NCI-H446 (cell line): ENCODE results near the gene CIAO3.
"Not testable (repeated sequence)": the region's sequence is repeated elsewhere in the genome, so short reads cannot be mapped to it uniquely, and the experiment has no call there.

Source experiments
- DNase-seq, 2 experiments: peaks; one replicate each; lab custom pipeline; 2025; lab: John Stamatoyannopoulos, UW

Gene CIAO3

GRCh38 chr16:760065-760464, 19.3 kb upstream of the CIAO3 start:
- DNase-seq = no peak

GRCh38 chr16:759110-759910, 18.5 kb upstream of the CIAO3 start:
- no peak for DNase-seq

- no peak for DNase-seq
Measured at GRCh38 chr16:756428-756827, 15.6 kb upstream of the CIAO3 start.

DNA sequence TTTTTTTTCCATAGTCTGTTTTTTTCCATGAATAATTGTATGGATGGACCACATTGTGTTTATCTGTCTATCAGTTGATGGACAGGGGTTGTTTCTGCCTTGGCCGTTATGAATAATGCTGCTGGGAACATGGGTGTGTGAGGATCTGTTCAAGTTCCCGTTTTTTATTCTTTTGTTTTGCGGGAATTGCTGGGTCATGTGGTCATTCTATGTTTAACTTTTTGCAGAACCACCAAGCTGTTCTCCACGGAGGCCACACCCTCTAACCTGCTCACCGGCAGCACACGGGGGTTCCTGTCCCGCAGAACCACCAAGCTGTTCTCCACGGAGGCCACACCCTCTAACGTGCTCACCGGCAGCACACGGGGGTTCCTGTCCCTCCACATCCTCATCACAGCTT, 13.9 kb upstream of the CIAO3 start:
- DNase-seq = no peak

DNA sequence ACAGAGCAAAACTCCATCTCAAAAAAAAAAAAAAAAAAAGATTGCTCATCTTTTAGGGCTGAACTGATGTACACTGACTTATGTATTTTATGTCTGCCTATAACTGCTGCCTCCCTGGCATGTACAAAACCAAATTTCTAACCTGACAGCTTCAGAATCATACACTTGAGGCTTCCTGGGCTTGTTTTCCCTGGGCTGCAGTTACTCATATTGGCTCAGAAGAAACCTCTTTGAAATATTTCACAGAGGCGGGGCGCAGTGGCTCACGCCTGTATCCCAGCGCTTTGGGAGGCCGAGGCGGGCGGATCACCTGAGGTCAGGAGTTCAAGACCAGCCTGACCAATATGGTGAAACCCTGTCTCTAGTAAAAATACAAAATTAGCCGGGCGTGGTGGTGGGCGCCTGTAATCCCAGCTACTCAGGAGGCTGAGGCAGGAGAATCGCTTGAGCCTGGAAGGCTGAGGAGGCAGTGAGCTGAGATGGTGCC, 13.4 kb upstream of the CIAO3 start:
- DNase-seq = not testable (repeated sequence)

- DNase-seq = no peak
Measured at GRCh38 chr16:752007-752312, 11.2 kb upstream of the CIAO3 start.

DNA sequence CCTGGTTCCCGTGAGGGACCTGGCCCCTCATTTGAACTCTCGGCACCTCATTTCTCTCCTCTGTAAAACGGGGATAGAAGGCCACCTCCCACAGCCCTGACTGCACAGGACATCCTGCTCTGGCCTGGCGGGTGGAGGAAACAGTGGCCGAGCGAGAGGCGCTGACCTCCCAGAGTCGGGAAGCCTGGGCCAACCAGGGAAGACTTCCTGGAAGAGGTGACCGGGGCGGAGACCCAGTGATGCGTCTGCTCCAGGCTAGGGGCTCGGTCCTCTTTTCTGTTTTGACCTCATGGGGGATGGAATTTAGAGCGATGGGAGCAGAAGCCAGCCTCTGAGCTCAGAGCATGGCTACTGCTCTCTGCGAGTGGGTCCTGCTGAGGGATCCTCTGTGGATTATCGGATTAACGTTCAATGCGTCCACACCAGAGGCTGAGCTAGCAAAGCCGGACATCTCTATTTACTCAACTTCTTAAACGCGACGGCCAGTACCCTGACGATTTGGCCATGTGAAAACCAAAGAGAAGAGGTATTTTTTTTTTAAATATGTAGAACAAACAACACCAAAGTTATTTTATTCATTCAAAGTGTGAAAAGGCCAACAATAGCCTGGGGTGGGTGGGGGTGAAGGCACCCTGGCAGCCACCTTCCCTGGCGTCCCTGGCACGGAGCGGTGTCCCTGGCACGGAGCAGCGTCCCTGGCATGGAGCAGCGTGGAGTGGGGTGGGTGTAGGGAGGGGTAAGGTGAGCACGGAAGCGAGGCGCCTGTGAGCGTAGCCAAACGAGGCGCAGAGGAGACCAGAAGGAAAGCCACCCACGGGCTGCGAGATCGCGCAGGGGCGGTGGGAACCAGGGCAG, 10.6 kb upstream of the CIAO3 start:
- DNase-seq = no peak

DNA sequence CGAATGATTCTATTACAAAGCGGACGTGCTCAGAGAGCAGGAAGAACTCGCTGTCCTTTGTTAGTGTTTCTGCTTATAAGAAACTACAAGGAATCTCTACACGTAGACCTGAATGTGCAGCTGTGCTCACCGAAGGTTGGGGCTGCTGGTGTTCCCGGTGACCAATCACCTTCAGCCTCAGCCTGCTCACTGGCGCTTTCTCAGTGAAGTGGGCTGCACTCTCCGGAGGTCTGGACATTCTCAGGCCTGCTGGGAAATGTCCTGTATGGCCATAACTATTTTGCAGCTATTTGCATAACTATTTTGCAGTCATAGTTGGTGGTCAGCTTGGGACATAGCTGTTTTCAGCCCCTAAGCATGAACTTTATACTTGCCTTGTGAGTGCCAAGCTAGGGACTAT, 9.7 kb upstream of the CIAO3 start:
- DNase-seq = no peak

DNA sequence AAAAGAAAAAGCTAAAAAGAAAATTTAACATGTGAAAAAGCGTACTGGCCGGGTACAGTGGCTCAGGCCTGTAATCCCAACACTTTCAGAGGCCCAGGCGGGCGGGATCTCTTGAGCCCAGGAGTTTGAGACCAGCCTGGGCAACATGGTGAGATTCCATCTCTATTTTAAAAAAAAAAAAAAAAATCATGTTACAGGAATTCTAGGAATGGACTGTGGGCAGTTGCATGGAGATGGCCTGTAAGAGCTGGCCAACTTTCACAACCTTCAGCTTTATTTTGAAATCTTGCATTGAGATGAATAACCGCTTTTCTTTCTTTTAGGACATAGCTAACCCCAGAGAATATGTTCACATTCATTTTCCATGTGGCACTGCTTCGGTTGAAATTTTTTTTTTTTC, 8.2 kb upstream of the CIAO3 start:
- no peak for DNase-seq

GRCh38 chr16:747978-748746, 7.4 kb upstream of the CIAO3 start:
- no peak for DNase-seq

DNA sequence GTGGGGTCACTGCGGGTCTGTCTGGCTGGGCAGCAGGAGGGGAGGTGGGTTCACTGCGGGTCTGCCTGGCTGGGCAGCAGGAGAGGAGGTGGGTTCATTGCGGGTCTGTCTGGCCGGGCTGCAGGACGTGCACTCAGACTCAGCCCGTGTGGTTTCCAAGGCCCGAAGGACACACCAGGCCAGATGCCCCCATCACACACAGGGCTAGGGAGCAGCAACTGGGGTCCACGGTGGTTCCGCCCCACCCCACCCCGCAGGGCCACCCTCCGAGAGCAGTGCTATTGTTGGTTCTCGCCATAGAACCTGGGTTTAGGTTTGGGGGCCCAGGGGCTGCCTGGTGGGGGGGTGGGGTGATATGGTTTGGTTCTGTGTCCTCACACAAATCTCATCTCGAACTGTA, 5.8 kb upstream of the CIAO3 start:
- no peak for DNase-seq

GRCh38 chr16:745739-746138, 4.9 kb upstream of the CIAO3 start:
- DNase-seq = no peak

- no peak for DNase-seq
Measured at GRCh38 chr16:743794-744500, 3.1 kb upstream of the CIAO3 start.

GRCh38 chr16:742894-743293, 2.1 kb upstream of the CIAO3 start:
- DNase-seq = not testable (repeated sequence)

DNA sequence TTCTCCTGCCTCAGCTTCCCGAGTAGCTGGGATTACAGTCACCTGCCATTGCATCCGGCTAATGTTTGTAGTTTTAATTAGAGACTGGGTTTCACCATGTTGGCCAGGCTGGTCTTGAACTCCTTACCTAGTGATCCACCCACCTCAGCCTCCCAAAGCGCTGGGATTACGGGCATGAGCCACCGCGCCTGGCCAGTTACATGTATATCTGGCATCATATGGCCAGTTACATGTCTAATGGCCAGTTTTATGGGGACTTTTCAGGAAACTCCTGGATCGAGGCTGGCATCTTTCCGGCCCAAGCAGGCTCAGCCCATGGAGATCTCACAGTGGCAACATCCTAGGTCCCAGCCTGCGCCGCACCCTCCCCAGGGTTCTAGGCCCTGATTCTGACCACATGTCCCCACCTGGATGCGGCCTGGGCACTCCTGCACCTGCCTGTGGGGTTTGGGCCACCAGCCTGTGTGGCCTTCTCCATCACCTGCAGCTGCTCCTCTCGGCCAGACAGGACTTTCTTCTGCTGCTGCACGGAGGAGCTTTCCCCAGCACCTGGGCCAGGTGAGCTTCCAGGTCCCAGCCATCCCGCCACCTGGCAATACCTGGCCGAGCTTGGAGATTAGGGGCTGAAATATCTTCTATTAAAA, 1.3 kb upstream of the CIAO3 start:
- DNase-seq = no peak

DNA sequence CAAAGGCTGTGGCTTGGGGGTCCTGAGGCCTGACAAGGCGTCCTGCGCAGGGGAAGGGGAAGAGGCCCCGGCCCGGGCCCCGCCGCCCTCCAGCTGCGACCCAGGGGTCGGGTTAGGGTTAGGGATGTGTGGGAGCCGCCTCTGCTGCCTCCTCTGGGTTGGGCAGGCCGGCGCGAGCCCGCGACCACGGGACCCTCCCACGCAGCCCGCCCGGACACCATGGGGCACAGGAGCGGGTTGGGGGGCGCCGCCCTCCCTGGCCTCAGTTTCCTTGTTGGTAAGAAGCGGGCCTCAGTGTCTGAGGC, 386 bp downstream of the CIAO3 start:
- no peak for DNase-seq

GRCh38 chr16:739560-740458, 988 bp downstream of the CIAO3 start:
- DNase-seq = no peak

DNA sequence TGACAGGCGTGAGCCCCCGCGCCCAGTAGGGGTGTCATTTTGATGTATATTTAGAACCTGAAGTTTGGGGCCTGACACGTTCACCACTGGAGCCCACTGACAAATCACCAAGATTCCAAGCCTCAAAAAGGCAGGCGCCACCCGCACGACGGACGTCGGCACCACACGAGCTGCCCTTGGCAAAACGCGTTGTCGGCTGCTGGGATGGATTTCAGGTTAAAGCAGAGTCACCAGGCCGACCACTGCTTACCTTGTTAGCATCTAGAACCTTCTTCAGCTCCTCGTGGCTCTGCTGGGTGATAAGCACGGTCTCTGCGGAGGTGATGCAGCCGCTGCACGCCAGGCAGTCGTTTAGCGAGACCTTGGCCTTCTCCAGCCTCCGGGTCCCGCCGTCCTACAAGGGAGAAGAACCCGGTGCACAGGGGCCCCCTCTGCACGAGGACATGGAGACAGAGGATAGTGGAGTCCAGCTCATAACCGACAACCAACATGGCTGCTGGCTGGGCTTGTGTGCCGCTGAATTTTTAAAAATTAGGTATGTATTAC, 3.8 kb downstream of the CIAO3 start:
- no peak for DNase-seq

GRCh38 chr16:735982-736453, 4.8 kb downstream of the CIAO3 start:
- DNase-seq = no peak
